Progenitor cell of endocrine pancreas (in vitro differentiated cells): ENCODE data around the gene PLXNC1. TPM values are rescaled to one million over a fixed set of nuclear protein-coding genes. Genes with fewer than 3 reads are reported as not detected.

ENCODE experiments used
- DNase-seq: peaks from one replicate; pipeline ENCODE4 v3.0.0; 2021; ENCODE audit warnings: low spot score; ENCODE audit not compliant: unreplicated experiment
- H3K27ac Mint-ChIP-seq: 2 replicates; pipeline ENCODE4 v1.8.0; 2021; ENCODE audit warnings: mild to moderate bottlenecking, moderate library complexity, mixed read lengths
- H3K27me3 Mint-ChIP-seq: 2 replicates; pipeline ENCODE4 v1.8.0; 2021; ENCODE audit warnings: mixed read lengths
- H3K36me3 Mint-ChIP-seq: 2 replicates; pipeline ENCODE4 v1.8.0; 2022; ENCODE audit warnings: mixed read lengths; ENCODE audit not compliant: insufficient read depth
- H3K4me1 Mint-ChIP-seq: 2 replicates; pipeline ENCODE4 v1.8.0; 2021; ENCODE audit warnings: low read depth, mixed read lengths
- H3K4me3 Mint-ChIP-seq: 2 replicates; pipeline ENCODE4 v1.8.0; 2021; ENCODE audit warnings: low read depth, mild to moderate bottlenecking, moderate library complexity, mixed read lengths
- H3K9me3 Mint-ChIP-seq: 2 replicates; pipeline ENCODE4 v1.8.0; 2021; ENCODE audit warnings: low read depth, mixed read lengths
- total RNA-seq: library from RNA; stranded (reverse); gene quantifications from 2 replicates; pipeline ENCODE4 v1.2.1, GENCODE V29; 2021
- TF ChIP-seq, protein P1 (sequence below): fragments of 200-600 bp; sonication (generic); IDR thresholded peaks from one replicate; pipeline ENCODE4 v1.5.0; 2021; ENCODE audit warnings: antibody characterized with exemption, mild to moderate bottlenecking; ENCODE audit not compliant: unreplicated experiment

PLXNC1 gene
- total RNA-seq, 1 donor from 2014 or later: 25.7 TPM

DNA sequence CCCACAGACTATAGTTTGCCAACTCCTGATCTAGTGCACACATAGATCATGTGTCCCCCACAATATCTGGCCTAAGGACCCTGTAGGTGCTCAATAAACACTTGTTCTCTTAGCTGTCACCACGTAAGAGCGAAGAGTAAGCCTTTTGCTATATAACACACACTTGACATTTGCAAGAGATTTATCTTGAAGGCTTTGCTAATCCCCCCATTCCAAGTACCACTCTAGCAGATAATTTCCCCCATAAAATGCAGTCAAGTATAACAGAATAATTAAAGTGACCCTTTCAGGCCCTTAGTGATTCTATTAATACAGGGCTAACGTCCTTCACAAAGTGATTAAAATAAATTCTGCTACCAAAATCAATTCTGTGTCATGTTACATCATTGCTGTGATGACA lies 87.5 kb downstream of the PLXNC1 start:
- Mint-ChIP-seq H3K36me3 (peaks cover 3% of the 10 kb centered on the region), H3K4me1 (no peaks in the 10 kb centered on the region), H3K27me3 (no peaks in the 10 kb centered on the region), H3K27ac (no peak overlapping the region), H3K9me3 (no peaks in the 10 kb centered on the region), H3K4me3 (no peak overlapping the region)
- no peak for DNase-seq
- TF ChIP-seq, protein P1, sequence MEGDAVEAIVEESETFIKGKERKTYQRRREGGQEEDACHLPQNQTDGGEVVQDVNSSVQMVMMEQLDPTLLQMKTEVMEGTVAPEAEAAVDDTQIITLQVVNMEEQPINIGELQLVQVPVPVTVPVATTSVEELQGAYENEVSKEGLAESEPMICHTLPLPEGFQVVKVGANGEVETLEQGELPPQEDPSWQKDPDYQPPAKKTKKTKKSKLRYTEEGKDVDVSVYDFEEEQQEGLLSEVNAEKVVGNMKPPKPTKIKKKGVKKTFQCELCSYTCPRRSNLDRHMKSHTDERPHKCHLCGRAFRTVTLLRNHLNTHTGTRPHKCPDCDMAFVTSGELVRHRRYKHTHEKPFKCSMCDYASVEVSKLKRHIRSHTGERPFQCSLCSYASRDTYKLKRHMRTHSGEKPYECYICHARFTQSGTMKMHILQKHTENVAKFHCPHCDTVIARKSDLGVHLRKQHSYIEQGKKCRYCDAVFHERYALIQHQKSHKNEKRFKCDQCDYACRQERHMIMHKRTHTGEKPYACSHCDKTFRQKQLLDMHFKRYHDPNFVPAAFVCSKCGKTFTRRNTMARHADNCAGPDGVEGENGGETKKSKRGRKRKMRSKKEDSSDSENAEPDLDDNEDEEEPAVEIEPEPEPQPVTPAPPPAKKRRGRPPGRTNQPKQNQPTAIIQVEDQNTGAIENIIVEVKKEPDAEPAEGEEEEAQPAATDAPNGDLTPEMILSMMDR: no peak

DNA sequence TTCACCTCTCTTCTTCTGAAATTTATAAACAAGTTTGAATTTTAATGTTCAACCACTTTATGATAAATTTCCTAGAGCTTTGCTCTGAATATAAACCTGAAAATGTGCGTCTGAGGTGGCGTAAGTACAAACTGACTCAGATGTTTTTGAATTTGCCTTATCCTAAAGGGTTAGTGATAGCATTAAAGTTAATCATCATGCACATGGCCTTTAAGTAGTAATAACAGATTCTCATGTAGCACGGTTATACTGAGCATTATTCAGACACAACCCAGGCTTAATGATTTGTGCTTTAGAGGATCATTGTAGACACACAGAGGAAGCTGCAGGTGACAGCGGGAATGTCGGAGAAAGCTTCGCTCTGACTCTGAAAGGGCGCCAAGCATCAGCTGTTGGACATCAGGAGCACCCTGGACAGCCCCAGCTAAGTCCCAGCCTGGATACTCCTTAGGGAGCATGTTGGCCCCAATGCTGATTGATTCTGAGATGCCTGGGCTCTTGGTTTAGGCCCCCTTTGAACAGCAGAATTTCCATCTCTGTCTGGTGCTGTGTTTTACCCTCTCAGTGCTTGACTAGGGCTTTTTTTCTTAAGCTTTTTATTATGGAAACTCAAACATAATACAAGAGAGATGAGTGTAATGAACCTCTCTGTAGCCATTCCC lies 91.1 kb downstream of the PLXNC1 start:
- H3K4me1 Mint-ChIP-seq: no peaks in the 10 kb centered on the region
- no peak for DNase-seq
- H3K36me3 Mint-ChIP-seq: peaks cover 7% of the 10 kb centered on the region
- H3K4me3 Mint-ChIP-seq: no peak overlapping the region
- TF ChIP-seq, protein P1: no peak
- H3K9me3 Mint-ChIP-seq: no peaks in the 10 kb centered on the region
- no peaks in the 10 kb centered on the region for H3K27me3 Mint-ChIP-seq
- no peak overlapping the region for H3K27ac Mint-ChIP-seq

GRCh38 chr12:94240171-94240570 lies 91.8 kb downstream of the PLXNC1 start:
- Mint-ChIP-seq H3K36me3 (peaks cover 7% of the 10 kb centered on the region), H3K4me1 (no peaks in the 10 kb centered on the region), H3K4me3 (no peak overlapping the region), H3K9me3 (no peaks in the 10 kb centered on the region), H3K27me3 (no peaks in the 10 kb centered on the region), H3K27ac (no peak overlapping the region)
- TF ChIP-seq, protein P1: no peak
- no peak for DNase-seq

- Mint-ChIP-seq H3K27ac (no peak overlapping the region), H3K4me1 (no peaks in the 10 kb centered on the region), H3K4me3 (no peak overlapping the region), H3K27me3 (no peaks in the 10 kb centered on the region), H3K36me3 (peaks cover 6% of the 10 kb centered on the region), H3K9me3 (no peaks in the 10 kb centered on the region)
- TF ChIP-seq, protein P1: no peak
- no peak for DNase-seq
Observed at GRCh38 chr12:94242901-94243300, 94.5 kb downstream of the PLXNC1 start.

- Mint-ChIP-seq H3K36me3 (peaks cover 12% of the 10 kb centered on the region), H3K4me3 (no peak overlapping the region), H3K4me1 (peaks cover 2% of the 10 kb centered on the region), H3K27me3 (no peaks in the 10 kb centered on the region), H3K27ac (no peak overlapping the region), H3K9me3 (no peaks in the 10 kb centered on the region)
- no peak for DNase-seq
- TF ChIP-seq, protein P1: no peak
Observed at GRCh38 chr12:94244165-94245133, 96.1 kb downstream of the PLXNC1 start.
